Fibroblast of skin of scalp (primary cell): ENCODE data around the gene CORO7.

Experiments
- DNase-seq: peaks from one replicate; pipeline ENCODE4 v3.0.0-alpha.2; 2013

Gene CORO7

DNA sequence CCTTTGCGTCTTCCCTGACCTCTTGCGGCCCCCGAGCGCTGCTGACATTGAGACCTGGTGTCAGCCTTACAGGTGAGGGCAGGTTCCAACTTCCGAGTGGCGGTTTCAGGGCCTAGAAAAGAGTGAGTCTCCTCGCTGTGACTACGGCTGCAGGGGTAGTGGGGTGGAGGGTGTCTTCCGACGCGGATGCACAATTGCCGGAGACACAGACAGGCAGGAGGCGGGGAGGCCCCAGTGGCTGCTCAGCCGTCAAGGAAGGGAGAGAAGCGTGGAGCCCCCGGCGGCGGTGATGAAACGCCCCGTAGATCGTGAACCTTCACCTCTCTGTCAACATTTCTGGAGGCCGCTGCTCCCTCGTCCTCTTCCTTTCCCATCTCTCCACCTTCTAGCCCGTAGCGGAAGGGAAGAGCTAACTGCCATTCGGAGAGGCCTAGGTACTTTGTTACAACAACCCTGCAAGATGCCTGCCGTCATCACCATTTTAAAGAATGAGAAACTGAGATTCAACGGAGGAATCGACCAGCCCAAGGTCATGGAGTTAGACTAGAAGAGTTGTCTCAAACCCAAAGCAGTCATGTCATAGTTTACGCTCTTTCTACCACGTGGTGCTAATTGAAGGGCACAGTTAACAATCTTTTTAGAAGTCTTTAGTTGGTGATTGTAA, 9.8 kb upstream of the CORO7 start:
- DNase-seq = no peak

DNA sequence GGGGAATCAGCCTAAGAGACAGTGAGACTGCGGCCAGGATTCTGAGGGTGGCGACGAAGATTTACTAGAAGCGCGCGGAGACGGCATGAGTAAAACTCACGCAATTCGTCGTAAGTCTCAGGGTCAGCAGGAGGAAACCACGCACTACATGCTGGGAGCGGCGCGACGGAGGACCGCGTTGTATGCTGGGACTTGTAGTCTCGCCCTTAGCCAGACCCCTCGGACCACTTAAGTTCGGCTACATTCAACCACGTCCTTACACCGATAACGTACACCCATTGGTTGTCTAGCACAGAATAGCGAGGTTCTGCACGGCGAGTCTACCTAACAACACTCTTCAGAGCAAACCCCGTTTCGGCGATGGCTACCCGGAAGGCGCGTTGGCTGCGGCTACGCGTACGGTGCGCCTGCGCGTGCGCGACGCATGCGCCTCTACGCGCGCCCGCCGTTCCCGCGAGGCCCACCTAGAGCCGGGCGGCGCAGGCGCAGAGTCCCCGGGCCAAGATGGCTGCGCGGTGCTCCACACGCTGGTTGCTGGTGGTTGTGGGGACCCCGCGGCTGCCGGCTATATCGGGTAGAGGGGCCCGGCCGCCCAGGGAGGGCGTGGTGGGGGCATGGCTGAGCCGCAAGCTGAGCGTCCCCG, 9.1 kb upstream of the CORO7 start, which contains the start of gene DNAJA3:
Gene DNAJA3, plus strand, starts transcription at position 491 of the 643 bp plus-strand sequence. Its CDS starts 14 bp downstream, at position 505.
- DNase-seq = peak; percentile 97

GRCh38 chr16:4420505-4421105, 4.2 kb upstream of the CORO7 start:
- DNase-seq = no peak

GRCh38 chr16:4419402-4419959, 3.1 kb upstream of the CORO7 start:
- no peak for DNase-seq

DNA sequence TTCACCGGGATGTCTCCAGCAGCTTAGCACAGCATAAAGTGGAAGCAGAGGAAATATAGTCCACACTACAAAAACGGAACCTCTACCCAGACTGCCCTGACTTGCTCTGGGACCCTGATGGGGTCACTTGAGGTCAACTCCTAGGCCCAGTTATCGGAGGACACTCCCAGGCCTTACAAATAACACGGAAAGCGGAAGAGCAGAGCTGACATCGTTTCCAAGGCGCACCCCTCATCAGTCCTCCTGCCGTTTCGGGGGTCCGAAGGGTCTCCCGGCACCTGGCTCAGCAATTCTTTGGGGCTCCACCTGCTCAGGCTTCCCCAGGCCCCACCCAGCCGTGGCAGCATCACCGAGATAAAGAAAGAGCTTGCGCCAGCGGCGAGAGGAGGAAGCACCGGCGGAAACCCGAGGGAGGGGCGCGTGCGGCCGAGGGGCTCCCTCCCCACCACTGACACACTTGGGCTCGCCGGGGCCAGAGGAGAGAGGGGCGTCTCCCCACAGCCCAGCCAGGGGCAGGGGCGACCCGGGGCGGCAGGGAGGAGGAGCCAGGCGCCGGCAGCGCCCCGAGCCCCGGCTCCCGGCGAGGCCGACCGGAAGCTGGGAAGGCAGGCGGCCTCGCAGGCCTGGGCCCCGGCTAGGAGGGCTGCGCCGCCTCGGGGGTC, 727 bp downstream of the CORO7 start:
- no peak for DNase-seq

DNA sequence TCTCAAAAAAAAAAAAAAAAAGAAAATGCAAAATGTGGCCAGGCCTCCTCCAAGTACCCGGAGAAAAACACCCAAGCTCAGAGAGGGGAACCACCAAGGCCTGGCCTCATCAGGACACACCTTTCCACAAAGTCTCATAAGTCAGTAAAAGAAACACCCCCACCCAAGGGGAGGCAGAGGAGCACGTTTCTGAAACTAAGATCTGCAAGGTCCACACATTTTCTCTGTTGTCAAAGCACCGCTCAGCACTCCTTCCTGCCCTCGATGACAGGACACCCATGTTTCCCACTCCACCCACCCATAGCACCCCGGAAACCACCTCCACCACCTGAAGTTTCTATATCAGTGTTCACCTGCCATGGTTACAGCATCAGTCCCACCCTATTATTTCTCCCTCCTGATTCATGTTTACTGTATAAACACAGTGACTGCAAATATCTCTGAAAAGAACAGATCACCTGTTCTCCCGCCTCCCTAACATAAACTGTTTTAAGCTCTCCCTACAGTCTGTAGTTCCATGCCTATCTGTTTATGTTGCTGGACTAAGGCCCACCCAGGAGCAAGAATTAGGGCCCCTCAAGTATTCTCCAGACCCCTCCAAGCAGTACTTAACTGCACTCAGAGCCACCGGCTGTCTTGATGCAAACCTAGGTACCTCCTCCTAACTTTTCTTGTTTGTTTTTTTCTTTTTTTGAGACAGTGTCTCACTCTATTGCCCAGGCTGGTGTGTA, 2.0 kb downstream of the CORO7 start:
- no peak for DNase-seq

DNA sequence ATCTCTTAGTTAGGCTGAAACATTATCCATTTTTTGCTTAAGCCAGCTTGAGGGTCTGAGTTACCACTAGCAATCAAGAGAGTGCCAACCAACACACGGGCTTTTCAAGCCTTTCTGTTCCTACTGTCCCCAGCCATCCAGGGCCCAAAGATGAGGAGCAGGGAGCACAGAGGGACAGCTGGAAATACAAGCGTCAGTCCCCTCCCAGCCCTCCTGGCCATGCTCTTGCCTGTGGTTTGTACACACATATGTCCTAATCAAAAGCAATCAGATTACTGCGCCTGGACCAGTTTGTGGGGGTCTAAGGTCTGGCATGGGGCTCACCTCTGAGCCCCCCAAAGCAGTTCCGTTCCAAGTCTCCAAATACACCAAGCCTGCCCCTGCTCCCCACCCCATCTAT, 3.5 kb downstream of the CORO7 start:
- DNase-seq = no peak

DNA sequence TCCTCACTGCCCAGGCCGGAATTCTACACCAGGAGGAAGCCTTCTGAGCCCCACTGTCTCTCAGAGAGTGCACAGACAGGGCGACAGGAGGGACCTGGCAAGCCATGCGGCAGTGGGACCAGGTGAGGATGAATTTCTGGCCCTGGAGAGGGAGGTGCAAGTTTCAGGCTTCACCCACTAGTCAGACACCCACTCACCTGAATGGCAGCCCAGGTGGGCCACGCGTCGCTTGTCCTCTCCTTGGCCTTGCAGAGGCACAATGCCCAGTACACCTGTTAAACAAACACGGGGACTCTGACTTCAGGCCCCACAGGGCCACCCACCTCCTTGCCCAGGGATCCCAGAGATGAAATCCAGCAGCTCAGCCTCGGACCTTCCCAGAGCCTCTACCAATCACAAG, 4.2 kb downstream of the CORO7 start:
- DNase-seq = no peak

GRCh38 chr16:4411684-4412083, 4.7 kb downstream of the CORO7 start:
- DNase-seq = no peak

DNA sequence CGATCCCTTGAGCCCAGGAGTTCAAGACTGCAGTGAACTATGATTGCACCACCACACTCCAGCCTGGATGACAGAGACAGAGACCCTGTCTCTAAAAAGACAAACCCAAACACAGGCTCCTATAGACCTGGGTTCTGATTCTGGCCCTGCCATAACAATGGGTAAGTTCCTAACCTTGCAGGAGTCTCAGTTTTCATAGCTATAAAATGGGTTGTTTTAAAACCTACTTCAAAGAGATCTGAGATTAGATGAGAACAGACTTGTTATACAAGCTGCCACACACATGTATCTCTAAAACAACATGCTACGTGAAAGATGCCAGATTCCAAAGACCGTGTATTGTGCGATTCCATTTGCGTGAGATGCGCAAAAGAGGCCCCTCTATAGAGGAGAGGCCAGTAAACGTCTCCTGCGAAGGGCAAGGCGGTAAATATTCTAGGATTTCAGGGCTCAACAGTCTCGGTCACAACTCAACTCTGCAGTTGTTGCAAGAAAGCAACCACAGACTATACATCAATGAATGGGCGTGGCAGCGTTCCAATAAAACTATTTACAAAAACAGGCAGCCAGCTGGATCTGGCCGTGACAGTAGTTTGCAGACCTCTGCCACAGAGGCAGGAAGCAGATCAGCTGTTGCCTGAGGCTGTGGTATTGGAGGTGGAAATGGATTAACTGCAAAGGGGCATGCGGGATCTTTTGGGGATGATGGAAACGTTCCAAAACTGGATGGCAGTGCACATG, 5.9 kb downstream of the CORO7 start:
- DNase-seq = peak; percentile 88

GRCh38 chr16:4409081-4409932, 7.1 kb downstream of the CORO7 start:
- no peak for DNase-seq

- DNase-seq = no peak
These were observed 8.1 kb downstream of the CORO7 start for GRCh38 chr16:4408323-4408690.

DNA sequence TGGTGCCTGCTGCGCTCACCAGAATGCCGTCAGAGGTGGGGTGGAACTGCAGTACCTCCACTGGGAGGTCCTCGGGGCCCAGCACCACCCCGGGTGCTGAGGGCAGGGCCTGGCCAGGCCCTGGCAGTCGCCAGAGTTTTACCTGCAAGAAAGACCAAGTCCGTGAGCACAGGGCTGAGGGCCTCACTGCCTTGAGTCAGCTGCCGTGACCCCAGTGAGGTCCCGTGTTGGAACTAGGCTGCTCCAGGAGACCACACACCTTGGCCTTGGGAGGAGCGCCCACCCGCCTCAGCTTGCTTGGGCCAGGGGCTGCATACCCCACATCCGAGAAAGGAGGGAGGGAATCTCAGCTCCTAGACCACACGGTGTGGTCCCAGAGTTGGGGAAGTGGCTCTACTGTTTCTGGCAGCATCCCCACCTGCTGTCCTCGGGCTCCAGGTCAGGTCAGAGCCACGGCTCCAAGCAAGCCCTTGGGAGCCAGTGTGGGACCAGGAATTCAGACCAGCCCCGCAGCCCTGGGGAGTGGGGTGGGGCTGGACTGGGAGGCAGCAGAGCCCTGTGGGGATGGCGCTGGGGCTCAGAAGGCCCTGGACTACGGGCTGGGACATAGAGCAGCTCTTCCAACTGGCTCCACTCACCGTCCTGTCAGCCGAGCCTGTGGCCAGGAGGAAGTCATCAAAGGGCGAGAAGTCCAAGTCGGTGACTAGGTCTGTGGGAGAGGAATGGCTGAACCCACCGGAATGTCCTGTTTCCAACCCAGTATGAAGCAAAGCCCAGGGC, 8.7 kb downstream of the CORO7 start:
- DNase-seq = no peak

GRCh38 chr16:4404967-4405696, 11.3 kb downstream of the CORO7 start:
- DNase-seq = no peak

DNA sequence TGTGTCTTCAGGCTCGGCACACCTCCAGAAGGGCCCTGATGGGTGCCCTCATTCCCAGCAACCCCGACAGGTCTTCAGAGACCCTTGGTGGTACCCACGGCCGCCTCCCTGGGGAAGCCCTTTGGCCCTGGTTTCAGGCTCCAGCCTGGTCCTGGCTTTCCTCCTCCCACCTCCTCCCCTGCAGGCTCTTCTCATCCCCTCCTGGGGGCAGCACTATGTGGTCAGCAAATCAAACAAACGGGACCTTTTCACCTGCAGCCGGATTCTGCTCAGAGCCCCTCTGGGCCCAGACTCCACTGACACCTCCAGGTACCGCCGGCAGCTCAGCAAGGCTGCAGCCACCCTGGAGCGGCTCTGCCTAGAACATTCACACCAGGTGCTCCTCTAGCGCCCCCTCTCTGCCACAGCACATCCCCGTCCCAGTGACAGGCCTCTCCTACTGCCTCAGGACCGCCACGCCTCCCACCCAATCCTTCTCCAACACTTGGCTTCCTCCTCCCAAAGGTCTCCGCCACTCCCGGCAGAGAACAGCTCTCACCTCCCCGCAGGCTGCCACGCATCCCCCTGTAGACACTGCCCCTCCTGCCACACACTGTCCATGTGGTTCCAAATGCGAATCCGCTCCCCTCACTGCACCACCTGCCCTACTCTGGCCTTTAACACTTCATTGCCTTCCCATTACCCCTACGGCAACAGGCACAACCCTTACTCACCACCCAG, 12.0 kb downstream of the CORO7 start:
- DNase-seq = peak; percentile 54

GRCh38 chr16:4403133-4403949, 13.1 kb downstream of the CORO7 start:
- no peak for DNase-seq

DNA sequence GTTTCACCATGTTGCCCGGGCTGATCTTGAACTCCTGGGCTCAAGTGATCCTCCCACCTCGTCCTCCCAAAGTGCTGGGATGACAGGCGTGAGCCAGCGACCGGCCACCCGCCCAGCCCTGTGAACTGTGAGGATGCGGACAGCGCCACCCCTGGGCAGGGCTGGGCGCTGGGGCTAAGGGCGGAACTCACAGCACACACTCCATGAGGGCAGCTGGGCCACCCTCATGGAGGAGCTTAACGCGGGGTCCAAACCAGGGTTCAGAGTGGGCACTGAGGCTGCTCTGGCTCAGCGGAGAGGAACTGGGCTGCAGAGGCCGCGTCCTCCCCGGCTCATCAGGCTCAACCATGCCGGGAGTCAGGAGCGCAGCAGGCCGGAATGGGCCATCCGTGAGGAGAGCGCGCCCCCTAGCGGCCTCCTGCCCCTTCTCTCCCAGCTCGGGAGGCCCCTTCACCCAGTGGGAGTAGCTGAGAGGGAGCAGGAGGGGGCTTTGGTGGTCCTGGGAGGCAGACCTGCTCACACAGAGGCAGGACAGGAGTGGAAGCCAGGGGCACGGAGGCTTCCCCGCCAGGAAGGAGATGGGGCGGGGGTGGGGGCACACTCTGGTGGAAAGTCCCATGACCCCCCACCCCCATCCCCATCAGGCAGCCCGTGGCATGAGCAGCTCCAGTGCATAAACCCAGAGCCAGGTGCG, 13.8 kb downstream of the CORO7 start:
- peak; percentile 76 for DNase-seq
